GM23338 (cell line): ENCODE data around the gene SRSF3. TPM values are rescaled to one million over a fixed set of nuclear protein-coding genes. Genes with fewer than 3 reads are reported as not detected.

Source experiments
- ATAC-seq: fragments of 200-7000 bp; cut with Tn5 transposase; 3 replicates; pipeline ENCODE4 v1.9.1; 2020
- DNase-seq: peaks from one replicate; pipeline ENCODE4 v3.0.0-alpha.2; 2015; ENCODE audit warnings: low spot score
- H2AFZ ChIP-seq: fragments of 200-600 bp; sonication (generic); 2 replicates; pipeline ENCODE4 v1.8.0; 2016; ENCODE audit warnings: antibody characterized with exemption, mild to moderate bottlenecking, moderate library complexity
- H3F3A ChIP-seq: fragments of 200-600 bp; sonication (generic); replicated peaks from 2 replicates; pipeline ENCODE4 v1.8.0; 2017; ENCODE audit warnings: antibody characterized with exemption, mixed run types, low read depth
- H3K27ac ChIP-seq: fragments of 200-600 bp; sonication (generic); 2 replicates; pipeline ENCODE4 v1.6.1; 2016; ENCODE audit warnings: low read depth
- H3K27me3 ChIP-seq: fragments of 200-600 bp; sonication (generic); 2 replicates; pipeline ENCODE4 v1.8.0; 2016; ENCODE audit warnings: mild to moderate bottlenecking, mixed run types, moderate library complexity; ENCODE audit not compliant: insufficient read depth
- H3K36me3 ChIP-seq: fragments of 200-600 bp; sonication (generic); 2 replicates; pipeline ENCODE4 v1.8.0; 2016; ENCODE audit warnings: mild to moderate bottlenecking; ENCODE audit not compliant: insufficient read depth
- H3K4me1 ChIP-seq: fragments of 200-600 bp; sonication (generic); 2 replicates; pipeline ENCODE4 v1.8.0; 2016; ENCODE audit warnings: mild to moderate bottlenecking, moderate library complexity; ENCODE audit not compliant: insufficient read depth
- H3K4me2 ChIP-seq: fragments of 200-600 bp; sonication (generic); 2 replicates; pipeline ENCODE4 v1.7.1; 2017; ENCODE audit warnings: mixed run types
- H3K4me3 ChIP-seq: fragments of 200-600 bp; sonication (generic); 2 replicates; pipeline ENCODE4 v1.6.1; 2016; ENCODE audit warnings: mixed run types
- H3K79me2 ChIP-seq: fragments of 200-600 bp; sonication (generic); replicated peaks from 2 replicates; pipeline ENCODE4 v1.8.0; 2017; ENCODE audit warnings: mild to moderate bottlenecking; ENCODE audit not compliant: insufficient read depth
- H3K9me2 ChIP-seq: fragments of 200-600 bp; sonication (generic); 2 replicates; pipeline ENCODE4 v1.8.0; 2017; ENCODE audit not compliant: insufficient read depth
- H4K20me1 ChIP-seq: fragments of 200-600 bp; sonication (generic); replicated peaks from 2 replicates; pipeline ENCODE4 v1.8.0; 2017; ENCODE audit warnings: mild to moderate bottlenecking; ENCODE audit not compliant: insufficient read depth
- H3K27ac Mint-ChIP-seq: 2 replicates; pipeline ENCODE4 v1.8.0; 2020; ENCODE audit warnings: inconsistent platforms, mild to moderate bottlenecking, moderate library complexity, mixed read lengths
- H3K27me3 Mint-ChIP-seq: 3 replicates; pipeline ENCODE4 v1.8.0; 2022; ENCODE audit warnings: low read depth, mild to moderate bottlenecking, moderate library complexity, mixed read lengths, inconsistent platforms; ENCODE audit not compliant: insufficient read depth, poor library complexity
- H3K36me3 Mint-ChIP-seq: 3 replicates; pipeline ENCODE4 v1.8.0; 2021; ENCODE audit warnings: low read depth, mild to moderate bottlenecking, inconsistent platforms, moderate library complexity, mixed read lengths
- H3K4me1 Mint-ChIP-seq: 3 replicates; pipeline ENCODE4 v1.8.0; 2020; ENCODE audit warnings: mild to moderate bottlenecking, inconsistent platforms, mixed read lengths
- H3K4me3 Mint-ChIP-seq: 3 replicates; pipeline ENCODE4 v1.8.0; 2021; ENCODE audit warnings: moderate library complexity, mild to moderate bottlenecking, inconsistent platforms, mixed read lengths
- H3K9me3 Mint-ChIP-seq: 3 replicates; pipeline ENCODE4 v1.8.0; 2020; ENCODE audit warnings: moderate library complexity, mild to moderate bottlenecking, inconsistent platforms, mixed read lengths
- ETS1 ChIP-seq: IDR thresholded peaks from 2 replicates; pipeline ENCODE4 v1.6.1; 2016; ENCODE audit warnings: antibody characterized with exemption
- EZH2phosphoT487 ChIP-seq: fragments of 200-600 bp; sonication (generic); IDR thresholded peaks from one replicate; pipeline ENCODE4 v1.8.1; 2018; ENCODE audit warnings: antibody characterized with exemption; ENCODE audit not compliant: unreplicated experiment
- JUNB ChIP-seq: IDR thresholded peaks from one replicate; pipeline ENCODE4 v1.6.1; 2016; ENCODE audit warnings: antibody characterized with exemption; ENCODE audit not compliant: unreplicated experiment
- POLR2AphosphoS5 ChIP-seq: IDR thresholded peaks from 2 replicates; pipeline ENCODE4 v1.6.1; 2016; ENCODE audit warnings: antibody characterized with exemption, low read depth
- STAT1 ChIP-seq: IDR thresholded peaks from one replicate; pipeline ENCODE4 v1.6.1; 2016; ENCODE audit warnings: antibody characterized with exemption; ENCODE audit not compliant: unreplicated experiment
- ZNF114 ChIP-seq: fragments of 250-450 bp; sonication (Bioruptor Pico); IDR thresholded peaks from 2 replicates; pipeline ENCODE4 v1.5.0; 2020; ENCODE audit warnings: mild to moderate bottlenecking, moderate library complexity
- ZNF331 ChIP-seq: fragments of 250-450 bp; sonication (Bioruptor Pico); IDR thresholded peaks from 2 replicates; pipeline ENCODE4 v1.5.0; 2020; ENCODE audit warnings: low read depth, mild to moderate bottlenecking, moderate library complexity
- ZNF462 ChIP-seq: fragments of 250-450 bp; sonication (Bioruptor Pico); IDR thresholded peaks from 2 replicates; pipeline ENCODE4 v1.5.0; 2020; ENCODE audit warnings: mild to moderate bottlenecking, moderate library complexity
- polyA plus RNA-seq: library from polyadenylated mRNA; unstranded; fragments of >200 nt; fragmentation: Nextera tagmentation; extraction: Ambion mirVana; gene quantifications from 2 replicates; pipeline ENCODE4 v1.2.1, GENCODE V29; 2016
- total RNA-seq: library from RNA; depleted of rRNA; stranded (reverse); fragments of >200 nt; shearing (Covaris generic); gene quantifications from 2 replicates; pipeline ENCODE4 v1.2.3, GENCODE V29; 2014

Gene SRSF3
- total and polyA plus RNA-seq, 2 experiments from 2014 or later: 436 to 655 TPM

- no peak for TF ChIP-seq ZNF462 (CRISPR knock-in tag)
- TF ChIP-seq STAT1: no peak
- TF ChIP-seq ZNF114 (CRISPR knock-in tag): no peak
- TF ChIP-seq JUNB: no peak
- TF ChIP-seq POLR2AphosphoS5: no peak
Measured at GRCh38 chr6:36570264-36570663, 23.9 kb upstream of the SRSF3 start (continued).

- H3F3A ChIP-seq: no peaks in the 10 kb centered on the region
- no peaks in the 10 kb centered on the region for H3K36me3 ChIP-seq
- no peak for DNase-seq
- no peaks in the 10 kb centered on the region for H3K9me2 ChIP-seq
- Mint-ChIP-seq H3K4me1 (0 out of 3 replicates have a peak, but pooled peaks cover 2% of the 10 kb centered on the region), H3K27ac (no peak overlapping the region), H3K4me3 (no peak overlapping the region), H3K9me3 (0 out of 3 replicates have a peak, but pooled peaks cover 5% of the 10 kb centered on the region), H3K27me3 (peaks cover 2% of the 10 kb centered on the region), H3K36me3 (no peaks in the 10 kb centered on the region)
- H3K27me3 ChIP-seq: no peaks in the 10 kb centered on the region
- H3K4me1 ChIP-seq: no peaks in the 10 kb centered on the region
- no peak for ATAC-seq
- no peak overlapping the region for H3K27ac ChIP-seq
- no peak overlapping the region for H2AFZ ChIP-seq
- no peak overlapping the region for H3K4me2 ChIP-seq
- H4K20me1 ChIP-seq: no peaks in the 10 kb centered on the region
- H3K4me3 ChIP-seq: no peak overlapping the region
- H3K79me2 ChIP-seq: no peaks in the 10 kb centered on the region
- no peak for TF ChIP-seq ETS1
- TF ChIP-seq ZNF462 (CRISPR knock-in tag): no peak
- TF ChIP-seq ZNF331 (CRISPR knock-in tag): no peak
- TF ChIP-seq EZH2phosphoT487: no peak
Measured at GRCh38 chr6:36571122-36572043, 22.8 kb upstream of the SRSF3 start.
